ENCODE results near the gene AEBP1. TPM values are rescaled to one million over a fixed set of nuclear protein-coding genes. Genes with fewer than 3 reads are reported as not detected.
A peak's percentile ranks its signal among the peaks of the same experiment; 100 is the strongest.

The AEBP1 gene
- total RNA-seq, 4 donors from 2014 or later, result 33.9 to 151 (median 89.0) TPM

- H3K36me3 ChIP-seq, result no peaks in the 10 kb centered on the region
- intact Hi-C loops (cut with DNase I; ENCODE audit: low total_unique reads), result no loop called here
- TF ChIP-seq POLR2A (IDR thresholded peaks at IDR 0.05) (no peak), CTCF (IDR thresholded peaks at IDR 0.05) (no peak)
- WGBS, 2 donors (ENCODE audit: low coverage in 1 of 2), result 27% methylated on average over 48 of the region's 65 CpGs; no CpG with 5 or more reads in 1 of the 2 donors
- no peaks in the 10 kb centered on the region for H3K9me3 ChIP-seq
- H3K4me3 ChIP-seq, result peak overlapping the region; percentile 12 to 42 (median 26)
- peaks cover 11% of the 10 kb centered on the region for H3K27me3 ChIP-seq
- peaks cover 2 to 17% (median 9%) of the 10 kb centered on the region in 4 donors for H3K4me1 ChIP-seq
- no peak overlapping the region for H3K27ac ChIP-seq
- in situ Hi-C loops (cut with MboI; ENCODE audit: low pct_ligation_motif_present in 1 of 4, low pct_unique_long_range_greater_than_20kb in 1 of 4, low sequenced_read_pairs in 3 of 4), result no loop called here
- peak; percentile 90 for DNase-seq
These were observed 42.1 kb downstream of the AEBP1 start for GRCh38 chr7:44145969-44146911.

DNA sequence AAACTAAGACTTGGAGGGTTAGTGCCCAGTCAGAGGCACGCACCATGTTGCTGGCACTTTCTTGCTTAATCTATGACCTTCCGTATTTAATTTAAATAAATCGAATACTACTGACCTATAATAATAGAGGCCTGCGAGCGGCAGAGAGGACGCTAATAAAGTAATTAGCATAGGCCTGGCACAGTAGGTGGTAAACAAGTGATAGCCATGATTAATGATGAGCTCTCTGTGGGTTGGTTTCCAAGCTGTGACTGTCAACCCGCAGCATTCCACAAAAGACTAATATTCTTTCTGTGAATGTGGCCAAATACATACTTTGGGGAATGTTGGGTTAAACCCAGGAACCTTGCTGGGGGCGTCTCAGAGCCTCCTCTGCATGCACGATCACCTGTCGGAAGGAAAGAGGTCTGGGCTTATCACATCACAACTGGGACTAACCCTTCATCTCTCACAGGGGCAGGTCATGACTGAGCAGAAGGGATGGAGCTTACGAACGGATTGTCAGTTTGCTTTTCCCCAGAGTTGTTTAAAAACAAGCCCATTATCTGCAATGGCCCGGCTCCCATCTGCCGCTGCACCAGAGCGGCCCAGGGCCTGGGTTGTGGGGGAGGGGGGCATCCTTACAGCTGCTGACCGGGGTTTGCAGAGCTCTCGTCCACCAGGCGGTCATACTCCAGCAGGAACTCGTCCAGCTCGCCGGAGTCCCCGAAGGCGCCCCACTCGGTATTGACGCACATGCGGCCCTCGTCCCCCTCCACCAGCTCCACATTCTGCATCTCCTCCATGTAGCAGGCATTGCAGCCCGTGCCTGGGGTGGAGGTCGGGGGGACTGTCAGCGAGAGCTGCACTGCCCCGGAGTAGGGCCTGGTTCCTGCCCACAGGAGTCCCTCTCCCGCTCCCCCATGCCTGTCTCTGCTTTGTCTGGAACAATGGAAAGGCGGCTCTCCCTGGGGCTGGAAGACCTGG is 43.2 kb downstream of the AEBP1 start:
- DNase-seq, result no peak
- H3K9me3 ChIP-seq, result no peaks in the 10 kb centered on the region
- intact Hi-C loops (cut with DNase I; ENCODE audit: low total_unique reads), result no loop called here
- H3K36me3 ChIP-seq, result no peaks in the 10 kb centered on the region
- TF ChIP-seq POLR2A (IDR thresholded peaks at IDR 0.05) (no peak), EP300 (IDR thresholded peaks at IDR 0.05; ENCODE audit: low read depth) (no peak), POLR2AphosphoS5 (IDR thresholded peaks at IDR 0.05) (no peak), CTCF (IDR thresholded peaks at IDR 0.05) (no peak)
- H3K27me3 ChIP-seq, result peaks cover 11% of the 10 kb centered on the region
- in situ Hi-C loops (cut with MboI; ENCODE audit: low pct_ligation_motif_present in 1 of 4, low pct_unique_long_range_greater_than_20kb in 1 of 4, low sequenced_read_pairs in 3 of 4), result no loop called here
- H3K4me3 ChIP-seq, result no peak overlapping the region
- WGBS, 2 donors (ENCODE audit: low coverage in 1 of 2), result 81 to 90% methylated on average over 2 to 26 of the region's 33 CpGs
- peaks cover 2 to 17% (median 9%) of the 10 kb centered on the region in 4 donors for H3K4me1 ChIP-seq
- H3K27ac ChIP-seq, result no peak overlapping the region

- in situ Hi-C loops (cut with MboI; ENCODE audit: low pct_ligation_motif_present in 1 of 4, low pct_unique_long_range_greater_than_20kb in 1 of 4, low sequenced_read_pairs in 3 of 4) (no loop called here), intact Hi-C loops (cut with DNase I; ENCODE audit: low total_unique reads) (no loop called here)
- Histone ChIP-seq H3K9me3 (no peaks in the 10 kb centered on the region), H3K27me3 (peaks cover 11% of the 10 kb centered on the region), H3K4me1 (peaks cover 2 to 17% (median 9%) of the 10 kb centered on the region in 4 donors), H3K4me3 (no peak overlapping the region), H3K27ac (no peak overlapping the region), H3K36me3 (no peaks in the 10 kb centered on the region)
- no peak for DNase-seq
- 73 to 100% methylated on average over 1 to 2 of the region's 2 CpGs for WGBS, 2 donors (ENCODE audit: low coverage in 1 of 2)
- no peak for TF ChIP-seq POLR2A (IDR thresholded peaks at IDR 0.05)
- no peak for TF ChIP-seq CTCF (IDR thresholded peaks at IDR 0.05)
- no peak for TF ChIP-seq EP300 (IDR thresholded peaks at IDR 0.05; ENCODE audit: low read depth)
These were observed 44.0 kb downstream of the AEBP1 start for GRCh38 chr7:44148166-44148565.
